OCI-LY7 (cell line): ENCODE data around the gene CRYBB3.

Experiments
- CTCF ChIP-seq: fragments of 200-600 bp; sonication (generic); conservative IDR thresholded peaks from 2 replicates; pipeline ENCODE4 v1.5.1; 2014; ENCODE audit warnings: mild to moderate bottlenecking, antibody characterized with exemption, low read length, moderate library complexity, mixed read lengths
- EZH2phosphoT487 ChIP-seq: fragments of 200-600 bp; sonication (generic); IDR thresholded peaks from 2 replicates; pipeline ENCODE4 v1.6.1; 2018; ENCODE audit warnings: low read depth, borderline replicate concordance, mild to moderate bottlenecking, mixed run types, antibody characterized with exemption, low read length, moderate library complexity, mixed read lengths

GRCh38 chr22:25161916-25162530, 37.6 kb upstream of the CRYBB3 start:
- TF ChIP-seq CTCF (no peak), EZH2phosphoT487 (no peak)
